ENCODE data around the gene DLL4.

DNA sequence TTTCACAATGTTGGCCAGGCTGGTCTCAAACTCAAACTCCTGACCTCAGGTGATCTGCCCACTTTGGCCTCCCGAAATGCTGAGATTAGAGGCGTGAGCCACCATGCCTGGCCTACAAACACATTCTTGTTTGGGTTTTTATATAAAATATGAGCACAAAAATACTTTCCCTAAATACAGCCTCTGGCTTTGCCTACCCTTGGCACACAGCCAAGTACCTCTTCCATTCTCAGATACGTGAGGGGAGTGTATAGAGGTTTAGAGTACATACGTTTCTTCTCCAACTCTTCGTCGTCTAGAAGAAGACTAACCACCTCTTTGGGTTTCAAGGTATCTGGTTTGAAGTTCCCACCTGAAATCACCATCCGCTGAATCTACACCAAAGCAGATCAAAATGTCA lies 57.7 kb downstream of the DLL4 start:
- TF ChIP-seq MXI1 (conservative IDR thresholded peaks at IDR 0.05; ENCODE audit: poor library complexity, severe bottlenecking): no peak
- TF ChIP-seq, protein P1, sequence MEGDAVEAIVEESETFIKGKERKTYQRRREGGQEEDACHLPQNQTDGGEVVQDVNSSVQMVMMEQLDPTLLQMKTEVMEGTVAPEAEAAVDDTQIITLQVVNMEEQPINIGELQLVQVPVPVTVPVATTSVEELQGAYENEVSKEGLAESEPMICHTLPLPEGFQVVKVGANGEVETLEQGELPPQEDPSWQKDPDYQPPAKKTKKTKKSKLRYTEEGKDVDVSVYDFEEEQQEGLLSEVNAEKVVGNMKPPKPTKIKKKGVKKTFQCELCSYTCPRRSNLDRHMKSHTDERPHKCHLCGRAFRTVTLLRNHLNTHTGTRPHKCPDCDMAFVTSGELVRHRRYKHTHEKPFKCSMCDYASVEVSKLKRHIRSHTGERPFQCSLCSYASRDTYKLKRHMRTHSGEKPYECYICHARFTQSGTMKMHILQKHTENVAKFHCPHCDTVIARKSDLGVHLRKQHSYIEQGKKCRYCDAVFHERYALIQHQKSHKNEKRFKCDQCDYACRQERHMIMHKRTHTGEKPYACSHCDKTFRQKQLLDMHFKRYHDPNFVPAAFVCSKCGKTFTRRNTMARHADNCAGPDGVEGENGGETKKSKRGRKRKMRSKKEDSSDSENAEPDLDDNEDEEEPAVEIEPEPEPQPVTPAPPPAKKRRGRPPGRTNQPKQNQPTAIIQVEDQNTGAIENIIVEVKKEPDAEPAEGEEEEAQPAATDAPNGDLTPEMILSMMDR (IDR thresholded peaks at IDR 0.05; ENCODE audit: poor library complexity, severe bottlenecking): no peak
- no peak for TF ChIP-seq POLR2AphosphoS5 (IDR thresholded peaks at IDR 0.05)
- TF ChIP-seq TAF1 (IDR thresholded peaks at IDR 0.05; ENCODE audit: low read depth): no peak
- no peak for TF ChIP-seq SMC3 (conservative IDR thresholded peaks at IDR 0.05; ENCODE audit: poor library complexity)
- TF ChIP-seq, protein P2, sequence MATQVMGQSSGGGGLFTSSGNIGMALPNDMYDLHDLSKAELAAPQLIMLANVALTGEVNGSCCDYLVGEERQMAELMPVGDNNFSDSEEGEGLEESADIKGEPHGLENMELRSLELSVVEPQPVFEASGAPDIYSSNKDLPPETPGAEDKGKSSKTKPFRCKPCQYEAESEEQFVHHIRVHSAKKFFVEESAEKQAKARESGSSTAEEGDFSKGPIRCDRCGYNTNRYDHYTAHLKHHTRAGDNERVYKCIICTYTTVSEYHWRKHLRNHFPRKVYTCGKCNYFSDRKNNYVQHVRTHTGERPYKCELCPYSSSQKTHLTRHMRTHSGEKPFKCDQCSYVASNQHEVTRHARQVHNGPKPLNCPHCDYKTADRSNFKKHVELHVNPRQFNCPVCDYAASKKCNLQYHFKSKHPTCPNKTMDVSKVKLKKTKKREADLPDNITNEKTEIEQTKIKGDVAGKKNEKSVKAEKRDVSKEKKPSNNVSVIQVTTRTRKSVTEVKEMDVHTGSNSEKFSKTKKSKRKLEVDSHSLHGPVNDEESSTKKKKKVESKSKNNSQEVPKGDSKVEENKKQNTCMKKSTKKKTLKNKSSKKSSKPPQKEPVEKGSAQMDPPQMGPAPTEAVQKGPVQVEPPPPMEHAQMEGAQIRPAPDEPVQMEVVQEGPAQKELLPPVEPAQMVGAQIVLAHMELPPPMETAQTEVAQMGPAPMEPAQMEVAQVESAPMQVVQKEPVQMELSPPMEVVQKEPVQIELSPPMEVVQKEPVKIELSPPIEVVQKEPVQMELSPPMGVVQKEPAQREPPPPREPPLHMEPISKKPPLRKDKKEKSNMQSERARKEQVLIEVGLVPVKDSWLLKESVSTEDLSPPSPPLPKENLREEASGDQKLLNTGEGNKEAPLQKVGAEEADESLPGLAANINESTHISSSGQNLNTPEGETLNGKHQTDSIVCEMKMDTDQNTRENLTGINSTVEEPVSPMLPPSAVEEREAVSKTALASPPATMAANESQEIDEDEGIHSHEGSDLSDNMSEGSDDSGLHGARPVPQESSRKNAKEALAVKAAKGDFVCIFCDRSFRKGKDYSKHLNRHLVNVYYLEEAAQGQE (IDR thresholded peaks at IDR 0.05; ENCODE audit: borderline replicate concordance): no peak
- TF ChIP-seq EZH2 (IDR thresholded peaks at IDR 0.05; ENCODE audit: borderline replicate concordance, insufficient read depth, low read length, poor library complexity, severe bottlenecking): no peak
- TF ChIP-seq RAD21 (conservative IDR thresholded peaks at IDR 0.05): no peak

Measured in neural cell (in vitro differentiated cells).